ENCODE data around the gene GJA10.

Gene GJA10

GRCh38 chr6:89927791-89928550 is 33.7 kb downstream of the GJA10 start:
- DNase-seq (ENCODE audit: low read depth), result no peak
- TF ChIP-seq CTCF (IDR thresholded peaks at IDR 0.05; ENCODE audit: low read depth, low read length, missing control alignments), result no peak
- H3K4me3 ChIP-seq (ENCODE audit: low read depth, low read length), result no peak overlapping the region

GRCh38 chr6:89928604-89929003 is 34.3 kb downstream of the GJA10 start:
- H3K4me3 ChIP-seq (ENCODE audit: low read depth, low read length), result no peak overlapping the region
- DNase-seq (ENCODE audit: low read depth), result no peak
- no peak for TF ChIP-seq CTCF (IDR thresholded peaks at IDR 0.05; ENCODE audit: low read depth, low read length, missing control alignments)

- no peak for DNase-seq (ENCODE audit: low read depth)
- H3K4me3 ChIP-seq (ENCODE audit: low read depth, low read length), result no peak overlapping the region
- TF ChIP-seq CTCF (IDR thresholded peaks at IDR 0.05; ENCODE audit: low read depth, low read length, missing control alignments), result no peak
These were observed 36.5 kb downstream of the GJA10 start for GRCh38 chr6:89930789-89931188.

GRCh38 chr6:89932245-89932802 is 38.1 kb downstream of the GJA10 start:
- no peak for TF ChIP-seq CTCF (IDR thresholded peaks at IDR 0.05; ENCODE audit: low read depth, low read length, missing control alignments)
- no peak for DNase-seq (ENCODE audit: low read depth)
- no peak overlapping the region for H3K4me3 ChIP-seq (ENCODE audit: low read depth, low read length)

- no peak overlapping the region for H3K4me3 ChIP-seq (ENCODE audit: low read depth, low read length)
- TF ChIP-seq CTCF (IDR thresholded peaks at IDR 0.05; ENCODE audit: low read depth, low read length, missing control alignments), result no peak
- no peak for DNase-seq (ENCODE audit: low read depth)
These were observed 40.6 kb downstream of the GJA10 start for GRCh38 chr6:89934685-89935366.

- H3K4me3 ChIP-seq (ENCODE audit: low read depth, low read length), result no peak overlapping the region
- no peak for DNase-seq (ENCODE audit: low read depth)
- no peak for TF ChIP-seq CTCF (IDR thresholded peaks at IDR 0.05; ENCODE audit: low read depth, low read length, missing control alignments)
These were observed 41.9 kb downstream of the GJA10 start for GRCh38 chr6:89936177-89936576.
